Caco-2 (cell line): ENCODE results near the gene HSD3B2. TPM values are rescaled to one million over a fixed set of nuclear protein-coding genes. Genes with fewer than 3 reads are reported as not detected.

Source experiments
- BruUV-seq: library from RNA; stranded (reverse); fragments of 400-500 nt; replicated peaks from 2 replicates; lab custom pipeline; 2021; lab: Mats Ljungman, UMichigan
- CTCF ChIA-PET: fragments of 300-600 bp; sonication (Branson Sonifier 250); formaldehyde crosslinking; loops from one replicate; lab custom pipeline; 2022; ENCODE audit warnings: antibody characterized with exemption; lab: Charles Lee
- POLR2A ChIA-PET: fragments of 300-600 bp; sonication (Branson Sonifier 250); formaldehyde crosslinking; loops from one replicate; lab custom pipeline; 2022; ENCODE audit warnings: antibody characterized with exemption; lab: Charles Lee
- DNase-seq, 2 experiments: peaks; one replicate each; pipeline versions ENCODE4 v3.0.0 to v3.0.0-alpha.2; 2020 to 2022
- H3K27me3 ChIP-seq: replicated peaks from 2 replicates; pipeline ENCODE4 v1.6.0; 2011; ENCODE audit warnings: low read length; ENCODE audit not compliant: control insufficient read depth, insufficient read depth
- H3K36me3 ChIP-seq: 2 replicates; pipeline ENCODE4 v1.5.1; 2011; ENCODE audit warnings: low read length; ENCODE audit not compliant: control insufficient read depth, insufficient read depth
- H3K4me1 ChIP-seq: fragments of 250-450 bp; sonication (Bioruptor Pico); 2 replicates; pipeline ENCODE4 v1.5.1; 2020; ENCODE audit warnings: mild to moderate bottlenecking
- H3K4me3 ChIP-seq: 2 replicates; pipeline ENCODE4 v1.5.1; 2011; ENCODE audit warnings: low read depth, mild to moderate bottlenecking, control low read depth, low read length
- H3K9me3 ChIP-seq: fragments of 250-450 bp; sonication (Bioruptor Pico); 2 replicates; pipeline ENCODE4 v1.5.1; 2020; ENCODE audit warnings: mild to moderate bottlenecking, moderate library complexity
- H3K27ac Mint-ChIP-seq: one replicate; pipeline ENCODE4 v1.8.0; 2022; ENCODE audit warnings: mixed read lengths; ENCODE audit not compliant: unreplicated experiment
- H3K27me3 Mint-ChIP-seq: one replicate; pipeline ENCODE4 v1.8.0; 2022; ENCODE audit warnings: mixed read lengths; ENCODE audit not compliant: insufficient read depth, unreplicated experiment
- H3K36me3 Mint-ChIP-seq: one replicate; pipeline ENCODE4 v1.8.0; 2022; ENCODE audit warnings: mild to moderate bottlenecking, mixed read lengths; ENCODE audit not compliant: insufficient read depth, unreplicated experiment
- H3K4me1 Mint-ChIP-seq: one replicate; pipeline ENCODE4 v1.8.0; 2022; ENCODE audit warnings: low read depth, mixed read lengths; ENCODE audit not compliant: unreplicated experiment
- H3K4me3 Mint-ChIP-seq: one replicate; pipeline ENCODE4 v1.8.0; 2022; ENCODE audit warnings: mild to moderate bottlenecking, moderate library complexity, mixed read lengths; ENCODE audit not compliant: unreplicated experiment
- H3K9me3 Mint-ChIP-seq: one replicate; pipeline ENCODE4 v1.8.0; 2022; ENCODE audit warnings: mixed read lengths; ENCODE audit not compliant: unreplicated experiment
- CTCF ChIP-seq, 2 experiments: fragments of 200-600 bp in 1 of 2; IDR thresholded peaks; 1 replicate in 1 of 2; 2 replicates in 1 of 2; pipeline versions ENCODE4 v1.5.1 to v1.8.0; 2011 to 2022; ENCODE audit warnings: antibody characterized with exemption in 1 of 2, control low read depth in 1 of 2, inconsistent platforms in 1 of 2, low read depth in 1 of 2, low read length in 1 of 2, mild to moderate bottlenecking in 1 of 2, moderate library complexity in 1 of 2; ENCODE audit not compliant: insufficient read depth in 1 of 2, severe bottlenecking in 1 of 2, unreplicated experiment in 1 of 2
- intact Hi-C: fragments of 100-400 bp; cut with micrococcal nuclease; formaldehyde crosslinking; loops from one replicate; pipeline ENCODE4 v1.10.0; 2022; ENCODE audit not compliant: unreplicated experiment
- total RNA-seq: library from RNA; stranded (reverse); gene quantifications from 2 replicates; pipeline ENCODE4 v1.2.3, GENCODE V29; 2022

HSD3B2 gene
- total RNA-seq, 1 experiment from 2014 or later, result not detected

GRCh38 chr1:119409731-119410130 lies 5.2 kb upstream of the HSD3B2 start:
- BruUV-seq, result no TSS peak
- H3K4me3 Mint-ChIP-seq, result no peak overlapping the region
- Histone ChIP-seq H3K36me3 (no peaks in the 10 kb centered on the region), H3K4me1 (no peaks in the 10 kb centered on the region), H3K9me3 (no peaks in the 10 kb centered on the region), H3K27me3 (no peaks in the 10 kb centered on the region), H3K4me3 (no peak overlapping the region)
- H3K4me1 Mint-ChIP-seq, result no peaks in the 10 kb centered on the region
- H3K27ac Mint-ChIP-seq, result no peak overlapping the region
- TF ChIP-seq CTCF (IDR thresholded peaks at IDR 0.05; ENCODE audit: insufficient read depth in 1 of 2, low read depth in 1 of 2, low read length in 1 of 2, severe bottlenecking in 1 of 2, unreplicated experiment in 1 of 2), result no peak
- H3K27me3 Mint-ChIP-seq, result peaks cover 4% of the 10 kb centered on the region
- intact Hi-C loops, result no loop called here
- ChIA-PET POLR2A (no interaction called here), CTCF (no interaction called here)
- H3K9me3 Mint-ChIP-seq, result no peaks in the 10 kb centered on the region
- DNase-seq, result no peak
- no peaks in the 10 kb centered on the region for H3K36me3 Mint-ChIP-seq

GRCh38 chr1:119410961-119411360 lies 4.0 kb upstream of the HSD3B2 start:
- TF ChIP-seq CTCF (IDR thresholded peaks at IDR 0.05; ENCODE audit: insufficient read depth in 1 of 2, low read depth in 1 of 2, low read length in 1 of 2, severe bottlenecking in 1 of 2, unreplicated experiment in 1 of 2), result no peak
- ChIA-PET CTCF (no interaction called here), POLR2A (no interaction called here)
- no peaks in the 10 kb centered on the region for H3K36me3 Mint-ChIP-seq
- no peak overlapping the region for H3K4me3 Mint-ChIP-seq
- no peak overlapping the region for H3K27ac Mint-ChIP-seq
- peaks cover 6% of the 10 kb centered on the region for H3K27me3 Mint-ChIP-seq
- intact Hi-C loops, result no loop called here
- no peaks in the 10 kb centered on the region for H3K36me3 ChIP-seq
- H3K4me3 ChIP-seq, result no peak overlapping the region
- no peak for DNase-seq
- no peaks in the 10 kb centered on the region for H3K4me1 Mint-ChIP-seq
- BruUV-seq, result no TSS peak
- no peaks in the 10 kb centered on the region for H3K27me3 ChIP-seq
- no peaks in the 10 kb centered on the region for H3K9me3 Mint-ChIP-seq
- H3K9me3 ChIP-seq, result no peaks in the 10 kb centered on the region
- no peaks in the 10 kb centered on the region for H3K4me1 ChIP-seq

GRCh38 chr1:119416006-119416640 lies 1.2 kb downstream of the HSD3B2 start:
- no peak overlapping the region for H3K4me3 ChIP-seq
- H3K27ac Mint-ChIP-seq, result no peak overlapping the region
- no peaks in the 10 kb centered on the region for H3K36me3 Mint-ChIP-seq
- no TSS peak for BruUV-seq
- H3K4me3 Mint-ChIP-seq, result no peak overlapping the region
- CTCF ChIA-PET, result no interaction called here
- H3K27me3 ChIP-seq, result no peaks in the 10 kb centered on the region
- intact Hi-C loops, result no loop called here
- H3K9me3 Mint-ChIP-seq, result no peaks in the 10 kb centered on the region
- TF ChIP-seq CTCF (IDR thresholded peaks at IDR 0.05; ENCODE audit: insufficient read depth in 1 of 2, low read depth in 1 of 2, low read length in 1 of 2, severe bottlenecking in 1 of 2, unreplicated experiment in 1 of 2), result no peak
- POLR2A ChIA-PET, result no interaction called here
- DNase-seq, result no peak
- H3K4me1 ChIP-seq, result no peaks in the 10 kb centered on the region
- H3K9me3 ChIP-seq, result no peaks in the 10 kb centered on the region
- H3K4me1 Mint-ChIP-seq, result no peaks in the 10 kb centered on the region
- no peaks in the 10 kb centered on the region for H3K36me3 ChIP-seq
- H3K27me3 Mint-ChIP-seq, result peaks cover 3% of the 10 kb centered on the region
